SK-N-SH treated with all-trans-retinoic acid at 6 μM for 48 hours (cell line): ENCODE results near the gene FLT4.

Source experiments
- ATAC-seq: fragments of 200-7000 bp; cut with Tn5 transposase; 3 replicates; pipeline ENCODE4 v1.9.1; 2020; ENCODE audit warnings: mild to moderate bottlenecking, moderate library complexity
- ARNTL ChIP-seq: fragments of 450-650 bp; formaldehyde crosslinking; IDR thresholded peaks from 2 replicates; pipeline ENCODE4 v1.5.0; 2020; ENCODE audit warnings: low read depth, mild to moderate bottlenecking, moderate library complexity, borderline replicate concordance
- BACH2 ChIP-seq: fragments of 250-450 bp; sonication (Bioruptor Pico); IDR thresholded peaks from 2 replicates; pipeline ENCODE4 v1.9.0; 2021; ENCODE audit warnings: mild to moderate bottlenecking, borderline replicate concordance
- CSDC2 ChIP-seq: fragments of 250-450 bp; sonication (Bioruptor Pico); IDR thresholded peaks from 2 replicates; pipeline ENCODE4 v1.5.0; 2020; ENCODE audit warnings: mild to moderate bottlenecking, moderate library complexity
- ESRRG ChIP-seq: fragments of 250-450 bp; sonication (Bioruptor Pico); IDR thresholded peaks from 2 replicates; pipeline ENCODE4 v1.6.1; 2021; ENCODE audit warnings: mild to moderate bottlenecking
- GLIS3 ChIP-seq: fragments of 250-450 bp; sonication (Bioruptor Pico); IDR thresholded peaks from 2 replicates; pipeline ENCODE4 v1.5.0; 2020; ENCODE audit warnings: mild to moderate bottlenecking, moderate library complexity
- ISL1 ChIP-seq: fragments of 250-450 bp; sonication (Bioruptor Pico); IDR thresholded peaks from 2 replicates; pipeline ENCODE4 v2.1.2; 2022; ENCODE audit warnings: mild to moderate bottlenecking, moderate library complexity
- OSR1 ChIP-seq: fragments of 250-450 bp; sonication (Bioruptor Pico); IDR thresholded peaks from 2 replicates; pipeline ENCODE4 v1.8.0; 2022; ENCODE audit warnings: moderate library complexity, mild to moderate bottlenecking, inconsistent platforms
- PPARA ChIP-seq: fragments of 250-450 bp; sonication (Bioruptor Pico); IDR thresholded peaks from 2 replicates; pipeline ENCODE4 v1.5.0; 2020; ENCODE audit warnings: mild to moderate bottlenecking, borderline replicate concordance
- RARB ChIP-seq: fragments of 250-450 bp; sonication (Bioruptor Pico); IDR thresholded peaks from 2 replicates; pipeline ENCODE4 v1.8.0; 2021; ENCODE audit warnings: mild to moderate bottlenecking, moderate library complexity
- SNAI2 ChIP-seq: fragments of 250-450 bp; sonication (Bioruptor Pico); IDR thresholded peaks from 2 replicates; pipeline ENCODE4 v1.5.0; 2020; ENCODE audit warnings: mild to moderate bottlenecking, moderate library complexity
- TOX ChIP-seq: fragments of 250-450 bp; sonication (Bioruptor Pico); IDR thresholded peaks from 2 replicates; pipeline ENCODE4 v1.8.0; 2021; ENCODE audit warnings: mild to moderate bottlenecking, moderate library complexity, borderline replicate concordance
- ZC3H10 ChIP-seq: fragments of 250-450 bp; sonication (Bioruptor Pico); IDR thresholded peaks from 2 replicates; pipeline ENCODE4 v1.5.1; 2021; ENCODE audit warnings: mild to moderate bottlenecking, moderate library complexity
- ZFP3 ChIP-seq: fragments of 250-450 bp; sonication (Bioruptor Pico); IDR thresholded peaks from 2 replicates; pipeline ENCODE4 v1.5.0; 2020; ENCODE audit warnings: mild to moderate bottlenecking, moderate library complexity
- ZFP30 ChIP-seq: fragments of 450-650 bp; formaldehyde crosslinking; IDR thresholded peaks from 2 replicates; pipeline ENCODE4 v1.5.0; 2022; ENCODE audit warnings: mild to moderate bottlenecking, moderate library complexity
- ZNF565 ChIP-seq: fragments of 450-650 bp; formaldehyde crosslinking; conservative IDR thresholded peaks from 2 replicates; pipeline ENCODE4 v1.5.0; 2020; ENCODE audit warnings: low read depth, mild to moderate bottlenecking, moderate library complexity
- ZNF8 ChIP-seq: fragments of 450-650 bp; formaldehyde crosslinking; IDR thresholded peaks from 2 replicates; pipeline ENCODE4 v1.5.0; 2020; ENCODE audit warnings: mild to moderate bottlenecking, moderate library complexity
- TF ChIP-seq, protein P1 (sequence below): fragments of 250-450 bp; sonication (Bioruptor Pico); IDR thresholded peaks from 2 replicates; pipeline ENCODE4 v1.8.0; 2021; ENCODE audit warnings: low read depth, mild to moderate bottlenecking, moderate library complexity, borderline replicate concordance
- TF ChIP-seq, protein P2 (sequence below): fragments of 250-450 bp; sonication (Bioruptor Pico); IDR thresholded peaks from 2 replicates; pipeline ENCODE4 v1.8.0; 2020; ENCODE audit warnings: mild to moderate bottlenecking, moderate library complexity, borderline replicate concordance
- TF ChIP-seq, protein P3 (sequence below): fragments of 250-450 bp; sonication (Bioruptor Pico); IDR thresholded peaks from 2 replicates; pipeline ENCODE4 v1.5.1; 2020; ENCODE audit warnings: low read depth, mild to moderate bottlenecking, moderate library complexity
- TF ChIP-seq, protein P4 (sequence below): fragments of 250-450 bp; sonication (Bioruptor Pico); IDR thresholded peaks from 2 replicates; pipeline ENCODE4 v1.5.1; 2021; ENCODE audit warnings: mild to moderate bottlenecking, moderate library complexity

FLT4 gene

DNA sequence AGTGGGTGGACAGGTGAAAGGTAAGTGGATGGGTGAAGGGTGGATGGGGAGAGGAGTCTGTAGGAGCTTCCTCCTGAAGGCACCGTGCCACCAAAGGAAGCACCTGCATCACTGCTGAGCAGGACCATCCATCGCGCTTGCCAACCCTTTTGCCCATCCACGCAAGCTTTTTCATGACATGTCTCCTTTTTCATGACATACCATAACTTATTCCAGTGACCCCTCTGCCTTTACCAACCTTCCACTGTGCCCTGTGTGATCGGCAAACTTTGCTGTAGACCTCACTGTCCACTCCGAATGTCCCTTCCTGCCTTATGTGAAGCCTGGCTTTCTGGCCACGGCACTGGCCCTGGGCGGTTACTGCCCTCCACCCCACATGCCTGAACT is 13.4 kb downstream of the FLT4 start:
- TF ChIP-seq ARNTL (CRISPR knock-in tag): no peak
- TF ChIP-seq, protein P1, sequence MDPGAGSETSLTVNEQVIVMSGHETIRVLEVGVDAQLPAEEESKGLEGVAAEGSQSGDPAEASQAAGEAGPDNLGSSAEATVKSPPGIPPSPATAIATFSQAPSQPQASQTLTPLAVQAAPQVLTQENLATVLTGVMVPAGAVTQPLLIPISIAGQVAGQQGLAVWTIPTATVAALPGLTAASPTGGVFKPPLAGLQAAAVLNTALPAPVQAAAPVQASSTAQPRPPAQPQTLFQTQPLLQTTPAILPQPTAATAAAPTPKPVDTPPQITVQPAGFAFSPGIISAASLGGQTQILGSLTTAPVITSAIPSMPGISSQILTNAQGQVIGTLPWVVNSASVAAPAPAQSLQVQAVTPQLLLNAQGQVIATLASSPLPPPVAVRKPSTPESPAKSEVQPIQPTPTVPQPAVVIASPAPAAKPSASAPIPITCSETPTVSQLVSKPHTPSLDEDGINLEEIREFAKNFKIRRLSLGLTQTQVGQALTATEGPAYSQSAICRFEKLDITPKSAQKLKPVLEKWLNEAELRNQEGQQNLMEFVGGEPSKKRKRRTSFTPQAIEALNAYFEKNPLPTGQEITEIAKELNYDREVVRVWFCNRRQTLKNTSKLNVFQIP (CRISPR knock-in tag): no peak
- TF ChIP-seq TOX: no peak
- TF ChIP-seq CSDC2 (CRISPR knock-in tag): no peak
- TF ChIP-seq, protein P2, sequence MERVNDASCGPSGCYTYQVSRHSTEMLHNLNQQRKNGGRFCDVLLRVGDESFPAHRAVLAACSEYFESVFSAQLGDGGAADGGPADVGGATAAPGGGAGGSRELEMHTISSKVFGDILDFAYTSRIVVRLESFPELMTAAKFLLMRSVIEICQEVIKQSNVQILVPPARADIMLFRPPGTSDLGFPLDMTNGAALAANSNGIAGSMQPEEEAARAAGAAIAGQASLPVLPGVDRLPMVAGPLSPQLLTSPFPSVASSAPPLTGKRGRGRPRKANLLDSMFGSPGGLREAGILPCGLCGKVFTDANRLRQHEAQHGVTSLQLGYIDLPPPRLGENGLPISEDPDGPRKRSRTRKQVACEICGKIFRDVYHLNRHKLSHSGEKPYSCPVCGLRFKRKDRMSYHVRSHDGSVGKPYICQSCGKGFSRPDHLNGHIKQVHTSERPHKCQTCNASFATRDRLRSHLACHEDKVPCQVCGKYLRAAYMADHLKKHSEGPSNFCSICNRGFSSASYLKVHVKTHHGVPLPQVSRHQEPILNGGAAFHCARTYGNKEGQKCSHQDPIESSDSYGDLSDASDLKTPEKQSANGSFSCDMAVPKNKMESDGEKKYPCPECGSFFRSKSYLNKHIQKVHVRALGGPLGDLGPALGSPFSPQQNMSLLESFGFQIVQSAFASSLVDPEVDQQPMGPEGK: no peak
- no peak for ATAC-seq

DNA sequence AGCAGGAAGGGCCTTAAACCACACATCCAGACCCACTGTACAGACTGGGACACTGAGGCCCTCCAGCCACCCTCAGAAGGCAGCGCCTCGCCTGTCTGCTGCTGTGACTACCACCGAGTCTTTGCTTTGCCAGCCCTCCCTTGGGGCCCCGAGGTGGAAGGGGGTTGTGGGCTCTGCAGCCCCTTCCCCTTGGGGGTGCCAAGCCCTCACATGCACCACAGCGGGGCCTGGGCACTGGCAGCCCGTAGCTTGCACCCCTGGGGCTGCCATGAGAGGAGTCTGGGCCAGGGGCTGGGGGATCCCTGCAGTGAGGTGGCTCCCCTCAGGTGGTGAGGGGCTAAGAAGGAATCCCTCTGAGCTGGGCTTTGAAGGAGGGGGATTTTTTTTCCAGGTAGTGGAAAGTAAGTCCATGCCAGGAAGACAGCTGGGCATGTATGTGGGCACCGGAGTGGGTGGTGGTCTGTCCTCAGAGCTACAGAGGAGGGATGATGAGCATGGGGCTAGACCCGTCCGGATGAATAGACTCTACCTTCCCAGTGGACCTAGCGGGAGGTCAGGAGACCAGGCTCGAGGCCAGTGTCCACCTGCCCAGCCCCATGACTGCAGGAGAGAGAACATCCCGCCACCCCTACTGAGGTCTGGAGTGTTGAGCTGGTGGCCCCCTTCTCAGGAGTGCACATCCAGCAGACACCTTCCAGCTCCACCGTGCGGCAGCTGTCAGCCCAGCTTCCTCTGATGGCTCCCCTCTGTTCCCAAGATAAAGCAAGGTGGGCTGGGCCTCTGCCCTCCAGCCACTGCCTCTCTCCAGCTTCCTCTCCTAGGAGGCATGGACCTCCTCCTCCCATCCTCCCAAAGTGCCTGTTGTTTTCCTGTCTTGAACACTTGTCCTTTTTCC is 15.9 kb downstream of the FLT4 start:
- TF ChIP-seq BACH2 (CRISPR knock-in tag): no peak
- no peak for TF ChIP-seq TOX
- no peak for TF ChIP-seq RARB (CRISPR knock-in tag)
- TF ChIP-seq SNAI2 (CRISPR knock-in tag): no peak
- TF ChIP-seq, protein P3, sequence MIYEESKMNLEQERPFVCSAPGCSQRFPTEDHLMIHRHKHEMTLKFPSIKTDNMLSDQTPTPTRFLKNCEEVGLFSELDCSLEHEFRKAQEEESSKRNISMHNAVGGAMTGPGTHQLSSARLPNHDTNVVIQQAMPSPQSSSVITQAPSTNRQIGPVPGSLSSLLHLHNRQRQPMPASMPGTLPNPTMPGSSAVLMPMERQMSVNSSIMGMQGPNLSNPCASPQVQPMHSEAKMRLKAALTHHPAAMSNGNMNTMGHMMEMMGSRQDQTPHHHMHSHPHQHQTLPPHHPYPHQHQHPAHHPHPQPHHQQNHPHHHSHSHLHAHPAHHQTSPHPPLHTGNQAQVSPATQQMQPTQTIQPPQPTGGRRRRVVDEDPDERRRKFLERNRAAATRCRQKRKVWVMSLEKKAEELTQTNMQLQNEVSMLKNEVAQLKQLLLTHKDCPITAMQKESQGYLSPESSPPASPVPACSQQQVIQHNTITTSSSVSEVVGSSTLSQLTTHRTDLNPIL (CRISPR knock-in tag): no peak
- no peak for TF ChIP-seq OSR1
- no peak for TF ChIP-seq ZNF565 (CRISPR knock-in tag)
- TF ChIP-seq, protein P4, sequence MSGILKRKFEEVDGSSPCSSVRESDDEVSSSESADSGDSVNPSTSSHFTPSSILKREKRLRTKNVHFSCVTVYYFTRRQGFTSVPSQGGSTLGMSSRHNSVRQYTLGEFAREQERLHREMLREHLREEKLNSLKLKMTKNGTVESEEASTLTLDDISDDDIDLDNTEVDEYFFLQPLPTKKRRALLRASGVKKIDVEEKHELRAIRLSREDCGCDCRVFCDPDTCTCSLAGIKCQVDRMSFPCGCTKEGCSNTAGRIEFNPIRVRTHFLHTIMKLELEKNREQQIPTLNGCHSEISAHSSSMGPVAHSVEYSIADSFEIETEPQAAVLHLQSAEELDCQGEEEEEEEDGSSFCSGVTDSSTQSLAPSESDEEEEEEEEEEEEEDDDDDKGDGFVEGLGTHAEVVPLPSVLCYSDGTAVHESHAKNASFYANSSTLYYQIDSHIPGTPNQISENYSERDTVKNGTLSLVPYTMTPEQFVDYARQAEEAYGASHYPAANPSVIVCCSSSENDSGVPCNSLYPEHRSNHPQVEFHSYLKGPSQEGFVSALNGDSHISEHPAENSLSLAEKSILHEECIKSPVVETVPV (CRISPR knock-in tag): no peak
- no peak for TF ChIP-seq ZC3H10 (CRISPR knock-in tag)
- no peak for TF ChIP-seq ESRRG
- TF ChIP-seq CSDC2 (CRISPR knock-in tag): no peak
- TF ChIP-seq, protein P2: no peak
- no peak for TF ChIP-seq GLIS3 (CRISPR knock-in tag)
- TF ChIP-seq ZFP3 (CRISPR knock-in tag): no peak
- no peak for TF ChIP-seq ISL1 (CRISPR knock-in tag)
- TF ChIP-seq, all 23 proteins: peak for 0
- no peak for ATAC-seq

DNA sequence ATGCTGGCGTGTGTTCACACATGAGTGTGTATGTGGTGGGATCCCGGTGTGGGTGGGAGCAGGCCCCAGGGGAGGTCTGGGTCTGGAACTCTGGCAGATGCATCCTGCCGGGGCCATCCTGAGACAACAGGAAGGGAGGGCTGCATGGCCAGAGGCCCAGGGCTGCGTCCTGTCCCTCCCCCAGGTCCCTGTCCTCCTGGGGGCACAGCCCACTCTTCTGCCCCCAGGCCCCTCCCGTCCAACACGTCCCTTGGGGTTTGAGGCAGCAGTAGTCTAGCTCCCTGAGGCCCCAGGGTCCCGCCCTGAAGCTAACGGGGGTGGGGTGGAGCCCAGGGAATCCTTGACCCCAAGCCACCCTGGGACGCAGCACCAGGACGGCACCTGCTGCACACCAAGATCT is 16.6 kb downstream of the FLT4 start:
- ATAC-seq: no peak
- TF ChIP-seq, protein P3 (CRISPR knock-in tag): no peak
- TF ChIP-seq, protein P4 (CRISPR knock-in tag): no peak
- TF ChIP-seq RARB (CRISPR knock-in tag) (no peak), ARNTL (CRISPR knock-in tag) (no peak), CSDC2 (CRISPR knock-in tag) (no peak), ESRRG (no peak), TOX (no peak), ZNF8 (CRISPR knock-in tag) (no peak), ZFP30 (CRISPR knock-in tag) (no peak), PPARA (no peak), GLIS3 (CRISPR knock-in tag) (no peak), BACH2 (CRISPR knock-in tag) (no peak), ZFP3 (CRISPR knock-in tag) (no peak), OSR1 (no peak)
- TF ChIP-seq, protein P2: no peak
